Right ventricle myocardium superior (tissue), 1 donor: Measurements from ENCODE around the gene TUB. TPM values are rescaled to one million over a fixed set of nuclear protein-coding genes. Genes with fewer than 3 reads are reported as not detected.

ENCODE experiments used
- ATAC-seq: fragments of 200-7000 bp; cut with Tn5 transposase; one replicate; pipeline ENCODE4 v1.9.1; 2020; ENCODE audit warnings: mild to moderate bottlenecking; ENCODE audit not compliant: poor library complexity
- DNase-seq: peaks from one replicate; pipeline ENCODE4 v3.0.0-alpha.2; 2020
- intact Hi-C: fragments of 100-400 bp; cut with DNase I; formaldehyde crosslinking; loops from one replicate; pipeline ENCODE4 v1.11.2; 2022
- total RNA-seq: library from RNA; stranded (reverse); fragmentation: NEBNext Ultra II Directional; extraction: Animal tissue kit (Norgen Biotek cat#: 25700); gene quantifications from one replicate; pipeline ENCODE4 v1.2.1, GENCODE V29; 2021
- donor health status: DM: no; HTN: yes; CAD: no; lungs with severe emphysema.

TUB gene
- total RNA-seq, 1 donor from 2014 or later = 20.5 TPM

DNA sequence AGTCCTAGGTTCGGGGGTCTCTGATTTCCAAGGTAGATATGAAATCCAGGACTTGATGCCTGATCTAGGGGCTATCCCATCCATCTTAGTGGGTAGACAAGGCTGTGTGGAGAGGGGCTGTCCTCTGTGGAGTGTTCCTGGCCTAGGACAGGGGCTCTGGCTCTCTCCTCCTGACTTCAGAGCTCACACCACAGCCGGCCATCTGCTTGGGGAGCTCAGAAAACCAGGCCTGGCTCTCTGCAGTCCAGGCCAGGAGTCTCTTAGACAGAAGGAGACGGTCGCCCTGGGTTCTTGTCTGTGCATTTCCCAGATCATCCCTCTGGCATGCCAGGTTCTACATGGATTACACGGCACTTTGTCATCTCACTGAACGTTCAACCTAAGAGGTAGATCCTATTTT is 17.9 kb downstream of the TUB start:
- no peak for DNase-seq
- ATAC-seq = no peak
- intact Hi-C loops = loop anchor here (2.0 kb wide), 1 partner anchor 92 kb away; no protein-coding TSS in a partner anchor

DNA sequence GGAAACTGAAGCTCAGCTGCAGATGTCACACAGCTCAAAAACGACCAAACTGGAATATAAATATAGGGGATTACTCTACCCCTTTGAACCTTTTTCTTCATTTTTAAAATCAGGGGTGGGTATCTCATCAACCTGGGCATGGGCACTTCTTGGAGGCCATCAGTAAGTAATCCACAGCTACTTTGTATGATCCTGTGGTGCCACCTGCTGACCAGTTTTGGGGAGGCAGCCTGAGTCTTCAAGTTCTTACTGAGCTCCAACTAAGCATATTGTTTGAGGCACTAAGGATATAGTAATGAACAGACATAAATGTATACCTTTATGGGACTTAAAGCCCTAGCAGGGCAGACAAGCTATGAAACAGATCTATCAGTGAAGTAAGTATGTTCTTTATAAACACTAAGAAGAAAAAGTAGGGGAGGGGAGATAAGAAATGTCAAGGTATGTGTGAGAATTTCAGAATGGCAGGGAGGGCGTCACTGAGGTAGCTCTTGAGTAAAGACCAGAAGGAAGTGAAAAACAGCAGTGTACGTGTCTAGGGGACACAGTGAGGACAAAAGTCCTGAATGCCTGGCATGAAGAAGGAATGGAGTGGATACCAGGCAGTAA is 18.4 kb downstream of the TUB start:
- intact Hi-C loops = loop anchor here (2.0 kb wide), 1 partner anchor 93 kb away; no protein-coding TSS in a partner anchor
- peak; percentile 67 for ATAC-seq
- peak; percentile 85 for DNase-seq

DNA sequence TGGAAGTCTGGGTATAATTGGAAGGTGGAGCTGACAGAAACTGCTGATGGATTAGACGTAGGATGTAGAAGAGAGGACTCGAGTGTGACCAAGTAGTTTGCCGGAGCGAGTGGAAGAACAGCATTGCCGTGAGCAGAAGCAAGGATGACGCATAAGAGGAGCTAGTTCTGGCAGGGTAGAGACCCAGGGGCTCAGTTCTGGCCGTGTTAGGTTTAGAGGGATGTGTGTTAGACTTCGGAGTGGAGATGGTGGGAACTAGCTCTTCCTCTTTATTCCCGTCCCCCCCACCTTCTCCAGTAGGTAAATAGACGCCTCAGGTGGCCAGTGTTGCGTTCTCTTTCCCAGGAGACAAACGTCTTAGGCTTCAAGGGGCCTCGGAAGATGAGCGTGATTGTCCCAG is 19.1 kb downstream of the TUB start:
- DNase-seq (no peak), ATAC-seq (no peak)
- intact Hi-C loops = no loop called here

DNA sequence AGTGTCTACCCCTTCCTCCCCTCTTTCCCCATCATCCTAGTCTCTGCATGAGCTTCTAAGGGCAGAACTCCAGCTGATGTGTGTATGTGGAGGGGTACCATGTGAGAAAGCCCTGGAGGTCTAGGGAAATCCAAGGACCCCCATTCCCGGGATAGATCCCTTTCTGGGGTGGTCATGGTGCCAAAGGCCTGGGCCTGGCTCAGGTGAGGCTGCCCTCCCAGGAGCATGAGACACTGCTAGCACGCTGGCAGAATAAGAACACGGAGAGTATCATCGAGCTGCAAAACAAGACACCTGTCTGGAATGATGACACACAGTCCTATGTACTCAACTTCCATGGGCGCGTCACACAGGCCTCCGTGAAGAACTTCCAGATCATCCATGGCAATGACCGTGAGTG is 19.6 kb downstream of the TUB start:
- DNase-seq (no peak), ATAC-seq (no peak)
- intact Hi-C loops = no loop called here

DNA sequence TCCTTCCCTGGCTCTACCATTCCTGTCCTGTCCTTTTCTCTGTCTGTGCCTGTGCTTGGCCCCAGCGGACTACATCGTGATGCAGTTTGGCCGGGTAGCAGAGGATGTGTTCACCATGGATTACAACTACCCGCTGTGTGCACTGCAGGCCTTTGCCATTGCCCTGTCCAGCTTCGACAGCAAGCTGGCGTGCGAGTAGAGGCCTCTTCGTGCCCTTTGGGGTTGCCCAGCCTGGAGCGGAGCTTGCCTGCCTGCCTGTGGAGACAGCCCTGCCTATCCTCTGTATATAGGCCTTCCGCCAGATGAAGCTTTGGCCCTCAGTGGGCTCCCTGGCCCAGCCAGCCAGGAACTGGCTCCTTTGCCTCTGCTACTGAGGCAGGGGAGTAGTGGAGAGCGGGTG is 20.4 kb downstream of the TUB start:
- no peak for DNase-seq
- no peak for ATAC-seq
- intact Hi-C loops = no loop called here

DNA sequence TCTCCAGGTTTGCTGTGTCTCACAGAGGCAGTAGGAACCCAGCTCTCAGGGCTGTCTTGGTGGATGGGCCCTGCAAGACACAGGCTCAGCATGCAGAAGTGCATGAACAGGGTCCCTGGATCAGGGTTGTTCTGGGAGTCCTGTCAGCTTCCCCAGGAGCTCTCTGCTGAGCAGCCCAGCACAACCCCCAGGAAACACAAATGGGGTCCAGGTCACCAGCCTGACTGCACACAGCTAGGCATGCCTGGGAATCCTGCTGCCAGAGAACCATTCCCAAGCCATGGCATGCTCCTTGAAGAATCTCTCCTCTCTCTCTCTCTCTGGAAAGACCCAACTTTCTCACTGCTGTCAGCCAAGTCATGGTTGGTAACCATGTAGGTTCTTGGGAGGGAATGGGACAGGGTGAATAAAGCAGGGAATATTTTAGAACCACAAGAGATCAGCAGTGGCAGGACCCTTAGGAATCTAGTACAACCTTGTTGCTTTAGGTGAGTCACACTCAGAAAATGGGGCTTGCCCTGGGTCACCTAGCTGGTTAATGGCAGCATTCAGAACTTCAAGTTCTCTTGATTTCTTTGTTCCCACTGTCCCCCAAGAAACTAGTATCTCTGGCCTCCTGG is 21.4 kb downstream of the TUB start:
- intact Hi-C loops = no loop called here
- no peak for DNase-seq
- ATAC-seq = no peak

DNA sequence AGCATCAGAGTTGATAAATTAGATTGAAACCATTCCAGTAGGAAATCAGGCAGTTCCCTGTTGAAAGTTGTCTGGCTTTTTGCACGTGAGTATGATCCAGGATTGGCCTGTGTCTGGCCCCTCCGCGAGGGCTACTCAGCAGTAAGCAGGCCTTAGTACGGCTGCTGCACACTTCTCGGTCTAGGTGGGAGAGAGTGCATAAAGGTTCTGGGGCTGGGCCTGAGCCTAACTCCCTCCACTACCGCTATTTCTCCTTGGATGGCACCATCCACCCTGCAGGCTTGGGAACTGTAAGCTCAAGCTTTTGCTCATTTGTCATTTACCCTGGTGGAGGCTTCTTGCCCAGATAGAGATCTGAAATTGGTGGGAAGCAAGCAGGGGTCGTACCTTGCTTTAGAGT is 22.0 kb downstream of the TUB start:
- intact Hi-C loops = no loop called here
- ATAC-seq = no peak
- no peak for DNase-seq

DNA sequence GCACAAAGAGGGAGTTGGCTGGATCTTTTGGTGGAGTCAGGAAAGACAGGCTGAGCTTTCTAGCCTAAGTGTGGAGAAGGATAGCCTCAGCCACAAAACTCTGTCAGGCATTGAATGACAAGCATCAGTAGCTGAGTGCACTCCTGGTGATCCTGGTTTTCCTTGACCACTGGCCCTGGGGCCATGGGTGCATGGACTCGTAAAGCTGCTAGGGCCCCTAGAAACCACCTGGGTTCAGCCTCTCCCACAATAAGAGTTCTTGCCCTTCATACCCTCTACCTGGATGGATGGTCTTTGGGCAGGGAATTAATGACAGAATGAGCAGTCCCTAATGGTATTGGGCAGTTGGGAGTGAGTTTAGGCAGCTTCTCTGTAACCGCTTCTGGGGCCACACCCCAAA is 22.9 kb downstream of the TUB start:
- ATAC-seq = no peak
- no peak for DNase-seq

DNA sequence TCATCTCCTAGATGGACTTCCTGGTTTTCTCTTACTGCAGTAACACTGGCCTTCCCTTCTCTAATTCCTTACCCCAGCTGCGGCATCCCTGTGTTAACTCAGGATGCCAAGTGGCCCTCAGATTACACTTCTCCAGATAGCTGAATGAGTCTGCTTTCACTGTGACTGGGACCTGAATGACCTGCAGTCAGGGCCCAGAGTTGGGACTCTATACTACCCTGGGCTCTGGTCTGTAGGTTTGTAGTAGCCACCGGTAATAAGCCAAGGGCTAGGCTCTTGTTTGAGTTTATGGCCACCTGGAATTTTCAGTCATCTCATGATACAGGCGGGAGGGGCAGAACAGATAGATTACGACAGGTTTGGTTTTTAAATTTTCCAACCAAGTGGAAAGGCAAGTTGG is 24.1 kb downstream of the TUB start:
- no peak for ATAC-seq
- no peak for DNase-seq
- intact Hi-C loops = no loop called here

More for the DNA sequence above, 22.9 kb downstream of the TUB start:
- intact Hi-C loops = no loop called here

DNA sequence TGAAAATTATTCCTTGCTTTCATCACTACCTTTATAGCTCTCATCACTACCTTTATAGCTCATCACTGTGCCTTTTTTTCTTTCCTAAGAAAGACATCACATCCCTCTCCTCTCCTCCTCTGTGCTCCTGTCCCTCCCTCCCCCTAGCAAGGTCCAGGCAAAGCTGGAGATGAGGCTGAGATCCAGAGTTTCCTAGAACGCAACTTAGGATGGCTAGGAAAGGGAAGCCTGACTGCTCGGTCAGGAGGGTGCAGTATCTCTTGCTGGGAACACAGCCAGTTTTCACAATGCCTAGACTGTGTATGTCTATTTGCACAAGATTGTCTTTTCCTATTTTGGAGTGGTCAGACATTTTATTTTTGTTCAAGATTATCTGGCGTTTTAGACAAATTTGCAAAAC is 24.7 kb downstream of the TUB start:
- peak; percentile 63 for ATAC-seq
- intact Hi-C loops = no loop called here

DNA sequence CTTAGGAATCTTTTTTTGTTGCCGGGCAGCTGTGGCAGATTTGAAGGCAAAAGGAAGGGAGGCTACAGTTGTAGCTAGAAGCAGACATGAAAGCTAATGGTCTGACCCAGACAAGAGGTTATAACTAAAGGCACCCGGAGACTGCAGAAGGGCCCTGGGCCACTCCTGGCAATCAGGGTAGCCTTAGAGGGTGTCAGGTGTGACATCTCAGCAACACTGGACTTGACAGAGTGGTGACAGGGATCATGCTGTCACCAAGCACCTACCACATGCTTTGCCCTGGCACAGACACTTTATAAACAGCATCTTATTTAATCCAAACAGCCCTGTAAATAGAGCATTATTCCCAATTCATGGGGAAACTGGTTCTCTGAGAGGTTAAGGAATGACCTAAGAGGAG is 25.7 kb downstream of the TUB start:
- intact Hi-C loops = no loop called here
- DNase-seq = no peak
- ATAC-seq = peak; percentile 92

More for the DNA sequence above, 24.7 kb downstream of the TUB start:
- DNase-seq = no peak

DNA sequence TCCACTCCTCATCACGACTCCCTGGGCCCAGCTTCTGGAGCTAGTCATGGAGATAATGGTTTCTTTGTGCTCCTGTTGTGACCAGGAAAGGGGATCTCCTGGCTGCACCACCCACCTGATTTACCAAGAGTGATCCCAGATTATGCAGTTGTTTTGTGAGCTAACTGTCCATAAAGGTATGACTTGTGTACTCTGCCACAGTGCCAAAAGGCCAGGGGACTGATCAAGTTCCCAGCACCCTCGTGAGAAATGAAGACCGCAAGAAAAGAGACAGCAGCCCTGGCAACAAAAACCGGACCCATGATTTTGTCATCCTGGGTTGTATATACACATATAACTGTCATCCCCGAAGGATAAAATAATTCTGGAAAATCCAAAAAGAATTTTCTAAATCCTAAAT is 26.6 kb downstream of the TUB start:
- no peak for DNase-seq
- no peak for ATAC-seq
- intact Hi-C loops = no loop called here

DNA sequence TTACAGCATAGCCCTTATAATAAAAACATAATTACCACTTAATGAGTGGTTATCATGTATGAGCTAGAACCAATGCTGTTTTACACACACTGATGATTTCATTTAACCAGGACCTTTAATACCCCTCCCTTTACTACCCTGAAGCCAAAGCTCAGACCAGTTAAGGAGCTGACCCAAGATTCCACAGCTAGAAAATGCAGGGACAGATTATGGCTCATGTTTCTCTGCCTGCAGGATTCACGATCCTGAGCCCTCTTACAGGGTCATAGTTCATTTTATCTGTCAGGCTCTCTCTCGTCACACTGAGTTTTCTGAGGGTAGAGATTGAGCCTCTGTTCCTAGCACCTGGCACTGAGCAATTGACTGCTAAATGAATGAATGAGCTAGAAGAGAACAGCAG is 27.4 kb downstream of the TUB start:
- intact Hi-C loops = no loop called here
- ATAC-seq (no peak), DNase-seq (no peak)

DNA sequence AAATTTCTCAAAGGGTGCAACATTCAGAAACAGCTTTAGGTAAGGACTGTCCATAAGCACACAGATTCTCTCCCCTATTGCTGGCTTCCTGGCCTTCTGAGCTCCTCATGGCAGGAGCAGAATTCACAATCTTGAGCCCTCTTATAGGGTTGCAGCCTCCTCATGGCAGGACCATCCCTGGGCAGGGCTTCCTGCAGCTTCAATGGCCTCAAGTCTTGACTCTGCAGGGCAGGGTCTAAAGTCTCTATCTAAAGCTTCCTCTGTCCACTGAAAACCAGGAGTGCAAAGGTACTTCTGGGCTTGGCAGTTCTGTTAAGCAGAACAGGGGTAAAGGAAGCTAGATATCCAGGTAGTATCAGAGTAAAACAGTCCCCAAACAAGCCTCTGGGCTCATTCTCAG is 28.7 kb downstream of the TUB start:
- ATAC-seq (no peak), DNase-seq (no peak)
- intact Hi-C loops = no loop called here

DNA sequence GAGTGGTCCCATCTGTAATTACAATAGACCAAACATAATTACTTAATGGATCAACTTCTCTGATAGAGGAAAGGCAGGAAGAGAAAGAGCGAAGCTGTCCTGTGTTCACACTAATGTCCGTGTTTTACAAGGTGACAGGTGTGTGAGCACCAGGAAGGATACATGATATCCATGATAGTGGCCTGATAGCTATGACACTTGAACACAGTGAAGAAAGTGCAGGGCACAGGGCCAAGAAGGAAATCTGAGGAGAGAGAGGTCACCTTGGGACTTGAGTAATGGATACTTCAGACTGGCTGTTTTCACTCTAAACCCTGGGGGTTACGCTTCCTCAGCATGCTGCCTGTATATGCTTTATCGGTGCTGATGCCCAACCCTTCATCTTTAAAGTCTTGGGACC is 29.4 kb downstream of the TUB start:
- intact Hi-C loops = no loop called here
- ATAC-seq (no peak), DNase-seq (no peak)

DNA sequence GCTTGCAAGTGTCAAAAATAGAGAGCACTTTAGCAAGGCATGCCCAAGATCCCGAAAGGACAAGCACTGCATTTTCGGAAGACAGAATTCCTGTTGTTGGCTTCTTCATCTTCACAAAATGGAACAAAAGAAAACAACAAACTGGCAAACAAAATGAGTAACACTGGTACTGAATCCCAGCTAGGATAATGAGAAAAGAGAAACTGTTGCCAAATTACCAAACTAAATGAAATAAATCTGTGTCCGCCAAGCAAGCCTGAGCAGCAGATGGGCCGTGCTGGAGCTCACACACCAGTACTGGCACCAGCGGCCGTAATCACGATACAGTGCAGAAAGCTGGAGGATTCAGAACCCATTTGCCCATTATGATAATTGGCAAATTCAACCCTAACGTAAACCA is 30.6 kb downstream of the TUB start:
- ATAC-seq (no peak), DNase-seq (no peak)
- intact Hi-C loops = no loop called here

DNA sequence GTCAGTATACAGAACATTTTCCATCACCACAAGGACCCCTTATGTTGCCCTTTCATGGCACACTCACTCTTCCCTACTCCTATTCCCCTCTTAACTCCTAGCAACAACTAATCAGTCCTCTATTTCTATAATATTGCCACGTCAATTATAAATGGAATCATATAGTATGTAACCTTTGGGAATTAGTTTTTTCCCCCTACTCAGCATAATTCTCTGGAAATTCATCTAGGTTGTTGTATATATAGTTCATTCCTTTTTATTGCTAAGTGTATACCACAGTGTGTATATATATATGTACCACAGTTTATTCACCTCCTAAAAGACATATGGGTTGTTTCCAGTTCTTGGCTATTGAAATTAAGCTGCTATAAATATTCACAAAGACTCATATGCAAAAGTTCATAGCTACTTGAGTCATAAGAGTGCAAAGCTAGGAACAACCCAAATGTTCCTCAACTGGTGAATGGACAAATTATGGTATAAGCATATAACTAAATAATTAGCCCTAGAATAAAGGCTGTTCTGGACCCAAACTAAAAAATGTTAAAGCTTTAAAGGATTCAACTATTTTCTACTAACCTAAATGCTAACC is 41.3 kb downstream of the TUB start:
- intact Hi-C loops = no loop called here
- ATAC-seq (no peak), DNase-seq (no peak)

DNA sequence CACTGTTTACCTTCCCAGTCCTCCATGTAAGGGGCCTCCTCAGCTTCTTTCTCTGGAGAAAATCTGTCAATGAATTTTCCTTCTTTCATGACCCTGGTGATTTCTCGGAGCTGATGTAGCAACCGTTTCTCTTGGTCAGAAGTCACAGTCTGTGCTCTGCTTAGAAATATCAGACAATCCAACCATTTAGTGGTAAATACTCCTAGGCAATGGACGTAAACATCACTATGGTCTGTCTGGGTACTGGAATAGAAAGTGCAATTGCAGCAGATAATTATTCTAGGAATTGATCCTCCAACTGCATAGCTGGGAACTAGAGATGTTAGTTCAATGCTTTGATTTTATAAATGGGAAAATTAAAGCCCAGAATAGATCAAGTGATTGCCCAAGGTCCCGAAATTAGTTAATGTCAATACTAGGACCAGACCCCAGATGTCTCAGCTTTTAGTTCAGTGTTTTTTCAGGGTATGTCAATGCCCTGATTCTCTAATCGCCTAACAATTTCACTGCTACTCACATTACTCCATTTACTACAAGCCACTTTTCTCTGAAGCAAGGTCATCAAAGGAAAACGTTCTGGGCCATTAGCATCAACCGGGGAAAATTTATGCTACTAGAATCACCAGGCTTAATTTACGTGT is 45.8 kb downstream of the TUB start:
- intact Hi-C loops = no loop called here
- DNase-seq = no peak
- no peak for ATAC-seq

DNA sequence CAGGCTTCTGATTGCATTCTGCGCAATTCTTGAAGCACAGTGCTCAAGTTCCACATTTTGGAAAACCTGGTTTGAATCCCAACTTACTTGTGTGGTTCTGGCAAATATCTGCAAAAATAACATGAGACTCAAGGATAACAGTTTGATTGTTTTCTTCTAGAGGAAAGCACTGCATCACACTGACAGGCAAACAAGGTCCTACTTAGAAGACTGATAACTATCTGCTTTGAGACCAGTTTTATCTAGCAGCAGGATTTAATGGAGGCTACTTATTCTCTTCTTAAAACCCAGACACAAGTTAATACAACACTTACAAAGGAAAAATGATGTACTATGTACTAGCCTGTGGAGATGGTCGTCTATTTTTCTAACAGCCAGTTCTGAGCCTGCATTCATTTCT is 46.4 kb downstream of the TUB start:
- DNase-seq (no peak), ATAC-seq (no peak)
- intact Hi-C loops = no loop called here

DNA sequence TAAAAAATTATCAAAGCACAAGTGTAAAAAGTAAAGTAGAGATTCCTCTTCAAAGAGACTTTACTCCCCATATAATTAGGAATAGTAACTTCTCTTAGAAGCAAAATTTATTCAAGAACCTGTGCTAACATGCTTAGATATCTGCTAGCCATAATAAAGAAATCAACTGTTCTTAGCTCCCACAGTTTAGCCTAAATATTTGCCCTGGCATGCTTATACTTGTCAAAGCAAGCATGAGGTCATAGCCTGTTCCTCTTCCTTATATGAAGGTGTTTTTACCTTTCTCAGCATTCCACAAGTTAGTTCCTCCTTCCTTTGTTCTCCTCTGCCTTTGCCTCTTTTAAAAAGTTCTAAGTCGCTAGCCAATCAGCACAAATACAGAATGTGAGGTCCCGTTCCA is 57.5 kb downstream of the TUB start:
- intact Hi-C loops = no loop called here
- DNase-seq = no peak
- no peak for ATAC-seq
